HG03342 (cell line): ENCODE results near the gene MYO18B.

Source experiments
- ATAC-seq: cut with Tn5 transposase; IDR thresholded peaks from one replicate; pipeline ENCODE4 v1.9.1; 2021; ENCODE audit warnings: mild to moderate bottlenecking, moderate library complexity; ENCODE audit not compliant: unreplicated experiment

MYO18B gene

DNA sequence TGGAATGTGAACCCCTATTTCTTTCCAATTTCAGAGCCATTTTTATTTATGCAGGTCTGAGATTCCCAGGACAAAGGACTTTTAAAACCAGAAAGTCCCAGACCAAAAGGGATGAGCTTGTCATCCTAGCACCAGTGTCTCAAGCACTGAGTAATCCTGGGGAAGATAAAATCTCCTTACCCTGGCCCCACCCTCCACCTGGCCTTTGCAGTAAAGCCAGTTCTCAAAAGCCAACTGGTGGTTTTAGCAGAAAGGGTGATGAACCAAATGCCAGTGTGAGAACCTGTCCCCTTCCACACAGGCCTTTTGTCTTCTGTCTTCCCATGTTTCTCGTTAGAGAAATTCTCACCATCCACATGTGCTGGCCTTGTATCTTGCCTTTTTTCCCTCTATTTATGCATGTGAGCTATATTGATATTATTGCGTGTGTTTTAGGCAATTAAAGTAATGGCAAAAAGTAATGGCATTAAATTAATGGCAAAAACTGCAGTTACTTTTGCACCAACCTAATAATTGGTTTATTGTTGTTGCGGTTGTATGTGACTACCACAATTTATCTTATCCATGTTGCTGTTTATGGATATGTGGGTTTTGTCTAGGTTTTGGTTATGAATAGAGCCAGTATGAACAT is 191.3 kb downstream of the MYO18B start:
- ATAC-seq: no peak

DNA sequence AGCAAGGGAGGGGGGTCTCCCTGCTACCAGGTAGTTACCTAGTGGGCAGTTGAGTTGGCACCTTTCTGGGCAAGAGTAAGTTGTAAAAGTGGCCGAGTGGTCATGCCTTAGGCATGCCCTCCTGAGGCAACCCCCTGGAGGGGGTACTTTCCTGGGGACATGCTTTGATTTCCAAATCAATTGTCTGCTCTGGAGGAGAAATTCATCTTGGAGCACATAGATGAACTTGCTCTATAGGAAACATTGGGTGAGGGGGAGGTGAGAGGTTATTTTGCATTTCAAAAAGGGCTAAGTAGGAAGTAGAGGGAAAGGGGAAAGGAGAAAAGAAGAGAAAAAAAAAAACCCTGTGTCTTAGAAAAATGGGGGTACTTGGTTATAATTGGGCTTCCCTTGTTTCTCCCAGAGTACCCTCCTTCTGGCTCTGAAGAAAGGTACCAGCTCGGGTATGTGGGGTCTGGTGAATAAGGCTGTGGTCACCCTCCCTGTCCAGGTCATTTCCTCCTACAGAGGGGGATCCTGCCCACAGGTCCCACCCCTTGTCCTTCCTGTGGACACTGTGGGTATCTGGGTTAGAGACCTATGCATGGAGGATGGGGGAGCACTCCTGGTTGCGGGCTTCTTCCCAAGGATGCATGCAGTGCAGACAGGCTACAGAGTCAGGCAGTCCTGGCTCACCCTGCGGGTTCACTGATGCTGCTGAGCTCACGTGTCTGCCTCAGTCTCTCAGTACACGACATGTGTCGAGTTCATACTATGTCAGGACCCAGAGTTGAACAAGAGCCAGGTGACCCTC is 193.5 kb downstream of the MYO18B start:
- no peak for ATAC-seq

DNA sequence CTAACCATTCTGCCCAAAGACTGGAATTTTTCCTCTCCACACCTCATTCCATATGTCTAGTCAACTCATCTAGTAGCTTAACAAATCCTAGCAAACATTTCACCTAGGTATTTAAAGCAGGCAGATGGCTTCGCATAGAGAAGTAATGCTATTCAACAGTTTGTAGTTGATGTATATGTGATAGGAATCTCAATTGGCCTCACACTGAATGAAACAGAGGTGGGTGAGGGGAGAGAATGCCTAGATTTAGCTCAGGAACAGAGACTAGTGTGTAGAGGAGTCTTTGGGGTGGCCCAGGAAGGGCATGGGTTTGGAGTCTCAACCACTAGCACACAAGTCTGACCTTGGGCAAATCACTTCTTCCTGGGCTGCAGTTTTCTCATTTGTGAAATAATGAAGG is 196.2 kb downstream of the MYO18B start:
- ATAC-seq: no peak

DNA sequence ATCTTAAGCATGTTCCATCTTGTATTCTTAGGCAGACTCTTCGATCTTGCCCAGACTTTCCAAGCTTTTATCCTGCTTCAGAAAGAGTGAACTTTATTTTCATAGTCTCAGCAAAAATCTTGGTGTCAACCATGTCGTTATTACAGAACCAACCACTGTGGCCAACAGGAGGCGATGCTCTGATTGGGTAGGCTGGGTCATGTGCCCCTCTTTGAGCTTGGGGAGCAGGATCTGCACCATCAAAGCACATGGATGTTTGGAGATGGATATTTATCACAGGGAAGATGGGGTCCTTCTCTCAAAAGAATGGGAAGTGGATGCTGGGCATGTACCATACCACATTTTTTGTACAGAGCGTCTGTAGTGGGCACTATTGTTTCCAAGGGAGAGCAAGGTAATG is 197.4 kb downstream of the MYO18B start:
- ATAC-seq: no peak

DNA sequence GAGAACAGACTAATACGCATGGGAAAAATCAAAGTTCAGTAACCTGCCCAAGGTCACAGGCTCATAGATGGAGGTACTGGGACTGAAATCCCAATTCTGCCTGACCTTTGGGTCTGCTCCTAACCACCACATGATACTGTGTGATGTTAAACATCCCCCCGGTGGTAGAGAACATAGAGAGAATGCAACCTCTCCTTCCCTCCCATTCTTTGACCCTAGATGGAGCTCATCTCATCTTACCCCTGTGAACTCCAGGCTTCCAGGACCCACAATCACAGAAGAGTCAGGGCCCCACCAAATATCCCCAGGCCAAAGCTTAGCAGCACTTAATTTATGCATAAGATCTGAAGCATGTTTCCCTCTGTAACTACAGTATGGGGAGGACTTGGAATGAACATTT is 198.5 kb downstream of the MYO18B start:
- ATAC-seq: no peak

DNA sequence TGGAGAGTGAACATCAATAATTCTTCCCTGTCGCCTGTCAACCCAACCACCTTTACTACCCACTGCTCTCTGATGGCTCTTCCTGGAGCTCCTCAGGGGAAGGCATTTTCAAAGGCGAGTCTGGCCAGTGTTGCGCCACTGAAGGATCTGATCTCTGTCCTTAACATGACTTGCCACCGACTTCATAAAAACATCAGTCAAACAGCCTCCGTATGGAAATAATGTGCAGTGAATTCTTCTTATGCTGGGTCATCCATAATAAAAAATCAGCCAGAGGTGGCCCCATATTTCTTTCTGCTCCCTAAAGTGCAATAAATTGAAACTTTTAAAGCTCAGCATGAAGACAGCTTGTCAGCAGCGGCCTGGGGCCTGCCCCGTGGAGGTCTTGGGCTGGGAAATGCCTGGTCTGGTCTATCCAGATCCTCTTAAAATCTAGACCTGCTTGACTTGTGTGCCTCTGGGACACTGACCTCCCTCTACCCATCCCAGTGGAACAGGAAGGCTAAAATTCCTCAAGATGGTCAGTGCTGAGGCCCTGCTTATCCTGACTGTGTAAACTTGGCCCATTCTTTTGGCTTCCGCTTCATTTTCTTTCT is 199.5 kb downstream of the MYO18B start:
- ATAC-seq: no peak

DNA sequence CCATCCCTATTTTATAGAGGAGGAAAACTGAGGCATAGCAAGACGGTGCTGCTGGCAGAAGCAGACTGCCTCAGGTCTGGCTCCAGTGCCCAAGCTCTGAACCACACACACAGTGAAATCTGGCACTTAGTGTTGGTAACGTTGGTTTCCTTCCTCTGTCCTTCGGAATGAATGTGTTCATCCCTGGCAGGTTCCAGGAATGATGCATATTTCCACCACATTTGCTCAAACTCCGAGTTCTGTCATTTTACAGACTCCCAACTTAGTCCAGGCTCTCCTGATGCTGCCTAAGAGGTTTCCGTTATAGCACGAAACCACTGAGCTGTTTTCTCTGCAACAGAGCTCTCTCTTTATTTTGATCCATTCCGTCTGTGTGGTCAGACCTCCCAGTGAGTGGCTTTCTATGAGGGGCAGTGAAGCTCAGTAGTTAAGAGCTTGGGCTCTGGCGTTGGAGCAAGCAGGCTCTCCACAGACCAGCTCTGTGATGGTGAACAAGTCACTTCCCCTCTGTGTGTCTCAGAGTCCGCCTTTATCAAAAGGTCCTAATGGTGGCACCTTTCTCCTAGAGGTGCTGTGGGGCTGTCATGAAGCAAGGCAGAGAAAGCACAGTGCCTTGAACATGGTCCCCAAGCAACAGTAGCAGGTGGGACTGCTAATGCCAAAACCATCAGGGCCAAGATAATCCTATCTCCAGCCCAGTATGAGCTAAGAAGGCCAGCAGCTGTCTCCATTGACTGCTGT is 200.3 kb downstream of the MYO18B start:
- ATAC-seq: no peak

DNA sequence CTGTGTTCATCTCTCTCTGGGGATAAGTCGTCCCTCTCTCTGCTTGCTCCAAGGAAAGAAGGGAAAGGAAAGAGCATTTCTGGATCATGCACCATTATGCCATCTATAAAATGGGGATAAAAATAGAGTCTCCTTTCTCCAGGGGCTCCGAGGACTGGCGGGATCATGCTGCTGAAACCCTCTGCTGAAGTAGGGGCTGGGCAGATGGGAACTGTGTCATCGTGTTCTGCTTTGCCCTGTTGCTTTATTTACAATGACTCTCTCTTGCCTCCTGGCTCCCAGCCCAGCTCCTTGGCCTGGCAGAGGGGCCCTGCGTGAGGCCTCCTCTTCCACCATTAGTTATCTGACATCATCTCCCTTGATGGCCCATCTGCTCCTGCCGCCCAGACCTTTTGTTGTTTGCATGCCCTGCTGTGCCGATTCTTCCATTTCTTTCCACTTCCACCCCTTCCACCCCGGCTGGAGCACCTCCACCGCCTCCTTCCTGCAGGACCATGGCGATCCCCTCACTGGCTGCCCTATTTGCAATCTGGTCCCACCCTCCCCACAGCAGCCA is 200.9 kb downstream of the MYO18B start:
- ATAC-seq: no peak

DNA sequence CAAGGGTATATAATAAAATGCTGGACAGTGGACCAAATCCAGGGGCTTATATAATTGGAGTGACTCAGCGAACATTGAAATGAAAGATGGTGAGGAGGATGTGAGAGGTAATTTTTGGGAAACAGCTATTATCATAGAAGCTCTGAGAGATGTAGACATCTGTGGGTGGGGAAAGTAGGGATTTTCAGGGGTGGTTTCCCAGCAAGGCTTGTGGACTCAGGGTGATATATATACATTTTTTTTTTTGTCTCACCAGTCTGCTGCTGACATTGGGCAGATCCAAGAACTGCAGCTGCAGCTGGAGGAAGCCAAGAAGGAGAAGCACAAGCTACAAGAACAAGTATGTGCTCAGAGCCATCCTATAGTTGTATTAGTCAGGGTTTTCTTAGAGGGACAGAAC is 208.1 kb downstream of the MYO18B start:
- ATAC-seq: no peak

DNA sequence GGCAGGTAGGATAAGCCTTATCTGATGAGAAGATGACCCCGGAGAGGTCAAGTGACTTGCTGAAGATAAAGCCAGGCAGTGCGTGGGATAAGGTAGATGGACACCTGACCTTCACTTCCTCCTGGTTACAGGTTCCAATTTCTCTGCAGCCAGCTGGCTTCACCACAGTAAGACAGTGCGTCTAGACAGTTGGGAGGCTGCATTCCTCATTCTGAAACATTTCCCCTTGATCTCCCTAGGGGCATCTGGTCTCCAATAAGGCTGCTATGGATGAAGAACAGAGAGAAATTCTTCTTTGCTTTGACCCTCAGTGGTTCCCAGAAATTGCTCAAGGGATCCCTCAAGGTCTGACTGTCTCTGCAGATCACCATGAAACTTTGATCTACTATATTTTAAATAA is 211.3 kb downstream of the MYO18B start:
- no peak for ATAC-seq

DNA sequence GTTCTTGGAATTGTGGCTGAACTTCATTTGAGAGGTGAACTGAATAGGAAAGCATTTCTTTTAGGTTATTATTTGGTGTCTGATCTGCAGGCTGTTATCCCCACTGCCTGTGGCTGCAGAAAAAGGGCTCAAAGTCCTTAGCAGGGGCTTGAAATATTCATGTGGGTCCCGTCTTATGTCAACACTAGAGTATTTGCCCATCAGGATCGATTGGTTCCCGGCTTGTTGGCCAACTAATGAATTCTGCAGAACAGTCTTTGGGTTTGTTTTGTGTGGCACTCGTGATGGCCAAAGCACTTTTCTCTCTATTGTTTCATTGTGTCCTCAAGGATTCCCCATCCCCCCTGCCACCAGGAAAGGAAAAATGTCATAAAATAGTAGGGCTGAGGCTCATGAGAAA is 211.9 kb downstream of the MYO18B start:
- ATAC-seq: no peak

DNA sequence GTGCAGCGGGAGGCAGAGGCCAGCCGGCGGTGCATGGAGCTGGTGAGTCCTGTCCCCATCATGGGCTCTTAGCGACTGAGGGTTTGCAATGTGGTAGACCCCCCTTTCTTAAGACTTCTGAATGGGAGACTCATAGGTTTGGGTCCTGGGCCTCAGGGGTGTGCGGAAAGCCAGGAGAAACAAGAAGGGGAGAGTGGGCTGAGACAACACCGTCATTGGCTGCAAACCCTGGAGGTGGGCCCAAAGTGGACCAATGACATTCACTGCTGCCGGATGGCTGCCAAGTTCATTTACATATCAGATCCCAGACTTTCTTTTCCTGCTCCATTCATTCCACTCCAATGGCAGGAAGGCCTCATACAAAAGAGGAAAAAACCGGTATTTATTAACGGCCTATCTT is 213.3 kb downstream of the MYO18B start:
- no peak for ATAC-seq

DNA sequence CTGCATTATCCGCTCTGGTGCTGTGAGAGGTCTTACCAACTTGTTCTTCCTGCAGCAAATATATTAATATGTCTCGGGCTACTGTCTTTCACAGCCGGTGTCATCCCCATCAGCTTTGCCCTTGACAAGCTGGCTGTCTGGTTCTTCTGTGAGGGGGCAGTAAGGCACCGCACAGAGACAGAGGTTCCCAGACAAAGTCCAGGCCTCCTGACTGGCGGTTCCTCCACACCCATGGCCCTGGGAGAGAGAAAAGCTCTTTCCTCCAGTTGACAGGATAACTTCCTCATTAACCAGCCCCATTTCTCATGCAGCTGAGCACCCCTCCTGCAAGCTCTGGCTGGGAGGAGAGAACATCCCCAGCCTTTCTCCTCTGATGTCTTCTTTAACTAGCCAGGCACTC is 214.8 kb downstream of the MYO18B start:
- ATAC-seq: no peak

DNA sequence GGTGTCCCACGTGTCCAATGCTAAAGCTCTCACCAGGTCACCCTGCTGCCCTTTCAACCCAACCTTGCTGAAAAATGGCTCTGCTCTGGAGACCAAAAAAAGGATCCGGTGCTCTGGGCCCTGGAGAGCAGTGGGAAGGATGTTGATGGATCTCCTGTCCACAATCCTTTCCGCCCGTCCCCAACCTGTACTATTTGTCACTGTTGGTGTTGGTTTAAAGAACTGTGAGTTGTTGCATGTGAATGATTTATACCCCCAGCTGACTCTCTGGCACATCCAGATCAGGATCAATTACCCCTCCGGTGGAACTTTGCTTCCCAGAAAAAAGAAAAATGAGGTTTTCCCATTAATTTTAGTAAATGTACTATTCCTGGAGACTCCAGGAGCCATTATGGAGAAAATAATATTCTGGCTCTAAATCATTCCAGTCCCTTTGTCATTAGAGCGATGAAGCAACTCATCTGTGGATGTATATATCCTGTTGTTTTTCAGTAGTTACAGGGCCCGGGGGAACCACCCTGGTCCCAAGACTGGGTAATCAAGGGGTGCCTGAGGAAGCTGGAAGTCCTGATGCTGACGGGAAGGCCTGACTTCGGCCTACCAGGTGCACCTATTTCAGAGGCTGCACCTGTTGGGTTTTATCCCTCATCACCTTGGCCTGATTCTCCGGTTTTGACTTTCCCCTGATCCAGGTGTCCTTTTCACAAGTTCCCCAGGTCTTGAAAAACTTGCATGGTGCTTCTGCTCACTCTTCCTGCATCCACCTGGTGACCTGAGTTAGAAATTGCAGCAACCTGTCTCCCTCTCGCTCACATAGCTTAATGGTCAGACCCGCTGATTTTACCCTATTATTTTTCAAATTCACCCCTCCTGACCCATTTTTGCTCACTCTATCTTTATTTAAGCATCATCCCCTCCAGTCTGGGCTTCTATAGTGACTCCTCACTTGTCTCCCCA is 218.1 kb downstream of the MYO18B start:
- no peak for ATAC-seq

DNA sequence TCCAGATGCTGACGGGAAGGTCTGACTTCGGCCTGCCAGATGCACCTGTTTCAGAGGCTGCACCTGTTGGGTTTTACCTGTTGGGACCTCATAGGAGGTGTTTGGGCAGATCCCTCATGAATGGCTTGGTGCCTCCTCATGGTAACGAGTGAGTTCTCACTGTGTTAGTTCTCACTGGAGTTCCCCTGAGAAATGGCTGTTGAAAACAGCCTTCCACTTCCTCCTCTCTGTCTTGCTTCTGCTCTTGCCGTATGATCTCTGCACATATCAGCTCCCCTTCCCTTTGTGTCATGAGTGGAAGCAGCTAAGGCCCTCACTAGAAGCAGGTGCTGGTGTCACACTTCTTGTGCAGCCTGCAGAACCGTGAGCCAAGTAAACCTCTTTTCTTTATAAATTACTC is 219.7 kb downstream of the MYO18B start:
- no peak for ATAC-seq

DNA sequence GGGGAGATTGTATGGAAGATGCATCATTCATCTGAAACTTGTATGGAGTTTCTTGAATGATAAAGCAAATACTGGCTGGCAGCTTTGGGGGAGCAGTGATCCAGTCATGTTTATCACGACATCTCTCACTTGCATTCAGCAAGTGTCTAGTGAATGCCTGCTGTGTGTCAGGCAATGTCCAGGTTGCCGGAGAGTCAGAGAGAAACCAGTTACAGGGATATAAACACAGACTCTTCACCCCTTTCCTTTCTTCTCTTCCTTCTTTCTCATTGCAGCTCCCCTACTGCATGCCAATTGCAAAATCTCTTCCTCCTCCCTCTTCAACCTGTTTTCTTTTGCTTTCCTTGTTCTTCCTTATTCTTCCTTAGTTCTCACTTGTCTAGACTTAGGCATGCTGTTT is 220.7 kb downstream of the MYO18B start:
- ATAC-seq: no peak

DNA sequence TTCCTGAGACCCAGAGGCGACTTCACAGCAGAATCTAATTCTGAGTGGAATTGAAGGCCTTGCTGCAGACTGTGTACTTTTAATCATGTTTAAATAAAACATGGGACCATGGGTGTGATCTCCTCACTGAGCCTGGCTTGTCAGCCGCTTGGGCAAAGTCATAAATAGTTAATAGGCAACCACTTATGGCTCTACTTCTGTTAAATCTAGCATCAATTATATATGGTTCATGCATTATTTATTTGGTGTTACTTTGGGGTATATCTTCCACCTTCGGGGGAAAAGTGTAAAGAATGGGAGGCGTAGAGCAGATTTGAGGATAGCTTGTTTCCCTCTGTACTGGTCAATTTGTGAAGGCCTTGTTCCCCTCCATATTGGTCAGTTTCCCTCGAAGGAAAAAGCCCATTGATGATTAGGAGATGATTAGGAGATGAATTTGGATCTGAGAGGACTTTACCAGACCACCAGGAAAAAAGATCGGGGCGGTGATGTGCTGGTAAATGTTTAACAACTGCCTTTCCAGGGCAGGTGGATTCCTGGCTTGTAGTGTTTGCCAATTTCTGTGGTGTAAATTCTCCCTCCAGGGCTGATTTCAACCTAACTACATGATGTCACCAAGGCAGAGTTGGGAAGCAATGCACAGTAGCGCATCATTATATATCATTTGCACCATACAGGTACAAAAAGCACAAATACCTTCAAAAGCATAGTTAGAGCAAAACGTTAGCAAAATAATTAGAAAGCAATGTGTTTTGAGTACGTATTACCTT is 223.2 kb downstream of the MYO18B start:
- no peak for ATAC-seq

DNA sequence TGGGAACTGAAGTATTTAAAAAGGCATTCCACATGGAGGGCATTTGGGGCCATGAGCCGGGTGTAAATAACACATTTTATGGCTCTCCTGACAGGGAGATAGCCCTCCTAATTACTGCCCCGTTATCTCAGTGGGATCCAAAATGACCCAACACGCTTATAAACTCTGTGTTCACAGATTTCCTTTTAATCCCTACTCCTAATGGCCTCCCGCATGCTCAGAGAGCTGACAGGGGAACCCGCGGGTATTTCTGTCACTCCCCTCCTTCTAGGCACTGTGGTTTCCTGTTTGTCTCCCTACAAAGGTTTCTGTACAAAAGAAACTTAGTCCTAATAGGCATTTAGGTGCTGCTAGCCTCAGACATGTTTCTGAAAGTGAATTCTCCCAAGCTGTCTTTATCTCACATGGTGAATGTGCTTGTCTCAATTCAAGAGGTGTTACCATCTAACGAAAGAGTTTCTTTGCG is 224.5 kb downstream of the MYO18B start:
- ATAC-seq: no peak

DNA sequence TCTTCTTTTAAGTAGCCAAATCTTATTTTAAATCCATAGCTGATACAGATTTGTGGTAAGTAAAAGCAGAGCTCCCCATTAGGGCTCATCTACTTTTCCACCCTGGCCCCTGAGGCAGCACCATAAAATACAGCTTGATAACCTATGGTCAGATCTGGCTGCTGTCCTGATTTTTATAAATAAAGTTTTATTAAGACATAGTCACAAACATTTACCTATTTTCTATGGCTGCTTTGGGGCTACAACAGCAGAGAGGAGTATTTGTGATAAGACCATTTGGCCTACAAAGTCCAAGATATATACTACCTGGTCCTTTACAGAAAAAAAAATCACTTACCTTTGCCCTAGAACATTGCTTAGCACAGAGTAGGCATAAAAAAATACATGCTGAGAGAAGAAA is 227.3 kb downstream of the MYO18B start:
- ATAC-seq: no peak
